Peyer's patch (tissue), 4 donors: ENCODE data around the gene PAX7. TPM values are rescaled to one million over a fixed set of nuclear protein-coding genes. Genes with fewer than 3 reads are reported as not detected.

Experiments used
- DNase-seq, 3 donors: peaks; one replicate each; pipeline ENCODE4 v3.0.0-alpha.2; 2017 to 2019
- H3K27ac ChIP-seq, 4 donors: fragments of 200-600 bp; sonication (generic); one replicate each; pipeline ENCODE4 v1.5.1; 2016 to 2019
- H3K27me3 ChIP-seq, 2 donors: fragments of 200-600 bp; sonication (generic); one replicate each; pipeline ENCODE4 v1.5.1; 2019
- H3K36me3 ChIP-seq, 3 donors: fragments of 200-600 bp; sonication (generic); one replicate each; pipeline ENCODE4 v1.5.1; 2016 to 2019
- H3K4me1 ChIP-seq, 4 donors: fragments of 200-600 bp; sonication (generic); one replicate each; pipeline ENCODE4 v1.5.1; 2016 to 2019
- H3K4me3 ChIP-seq, 4 donors: fragments of 200-600 bp; sonication (generic); 1 replicate in 3 of 4; 2 replicates in 1 of 4; pipeline ENCODE4 v1.5.1; 2016 to 2019; ENCODE audit warnings: mild to moderate bottlenecking in 1 of 4
- H3K9me3 ChIP-seq, 4 donors: fragments of 200-600 bp; sonication (generic); one replicate each; pipeline ENCODE4 v1.5.1; 2016 to 2019; ENCODE audit warnings: mild to moderate bottlenecking in 1 of 4
- CTCF ChIP-seq, 6 experiments: fragments of 450-650 bp in 4 of 6; fragments of 200-600 bp in 2 of 6; sonication (generic) in 1 of 6; IDR thresholded peaks; one replicate each; pipeline ENCODE4 v1.5.1; 2017 to 2019; ENCODE audit warnings: antibody characterized with exemption in 6 of 6, mild to moderate bottlenecking in 3 of 6, moderate library complexity in 1 of 6
- POLR2A ChIP-seq, 2 donors: fragments of 450-650 bp; IDR thresholded peaks; one replicate each; pipeline ENCODE4 v1.5.1; 2017; ENCODE audit warnings: antibody characterized with exemption in 2 of 2, mild to moderate bottlenecking in 2 of 2, moderate library complexity in 2 of 2
- total RNA-seq, 4 donors: library from RNA; depleted of rRNA; stranded (reverse); fragments of >200 nt; gene quantifications; one replicate each; pipeline ENCODE4 v1.1.0, GENCODE V29; 2016

The PAX7 gene
- total RNA-seq, 4 donors from 2014 or later = not detected

GRCh38 chr1:18726368-18726767 is 95.7 kb downstream of the PAX7 start:
- DNase-seq = no peak
- H3K27ac ChIP-seq = no peak overlapping the region
- H3K4me1 ChIP-seq = no peaks in the 10 kb centered on the region
- H3K9me3 ChIP-seq = no peaks in the 10 kb centered on the region
- H3K4me3 ChIP-seq = no peak overlapping the region
- H3K36me3 ChIP-seq = no peaks in the 10 kb centered on the region
- TF ChIP-seq CTCF (IDR thresholded peaks at IDR 0.05) (no peak), POLR2A (IDR thresholded peaks at IDR 0.05) (no peak)
- H3K27me3 ChIP-seq = no peaks in the 10 kb centered on the region

- DNase-seq = no peak
- Histone ChIP-seq H3K4me1 (no peaks in the 10 kb centered on the region), H3K27me3 (no peaks in the 10 kb centered on the region), H3K9me3 (no peaks in the 10 kb centered on the region), H3K27ac (no peak overlapping the region), H3K36me3 (no peaks in the 10 kb centered on the region), H3K4me3 (no peak overlapping the region)
- TF ChIP-seq CTCF (IDR thresholded peaks at IDR 0.05) (no peak), POLR2A (IDR thresholded peaks at IDR 0.05) (no peak)
Observed at GRCh38 chr1:18727956-18728355, 97.3 kb downstream of the PAX7 start.

GRCh38 chr1:18730321-18730720 is 99.7 kb downstream of the PAX7 start:
- H3K27me3 ChIP-seq = no peaks in the 10 kb centered on the region
- no peak for TF ChIP-seq POLR2A (IDR thresholded peaks at IDR 0.05)
- no peak for TF ChIP-seq CTCF (IDR thresholded peaks at IDR 0.05)
- no peaks in the 10 kb centered on the region for H3K9me3 ChIP-seq
- no peak overlapping the region for H3K27ac ChIP-seq
- no peaks in the 10 kb centered on the region for H3K36me3 ChIP-seq
- H3K4me1 ChIP-seq = no peaks in the 10 kb centered on the region
- no peak overlapping the region for H3K4me3 ChIP-seq
- peak in 1 of 3 donors; percentile 7 for DNase-seq

- Histone ChIP-seq H3K36me3 (no peaks in the 10 kb centered on the region), H3K9me3 (no peaks in the 10 kb centered on the region), H3K4me1 (no peaks in the 10 kb centered on the region), H3K27ac (no peak overlapping the region), H3K4me3 (no peak overlapping the region), H3K27me3 (no peaks in the 10 kb centered on the region)
- TF ChIP-seq POLR2A (IDR thresholded peaks at IDR 0.05) = no peak
- no peak for TF ChIP-seq CTCF (IDR thresholded peaks at IDR 0.05)
- peak in 1 of 3 donors; percentile 24 for DNase-seq
Observed at GRCh38 chr1:18731148-18731547, 100.5 kb downstream of the PAX7 start.

- no peak for TF ChIP-seq CTCF (IDR thresholded peaks at IDR 0.05)
- no peak for TF ChIP-seq POLR2A (IDR thresholded peaks at IDR 0.05)
- Histone ChIP-seq H3K27ac (no peak overlapping the region), H3K36me3 (no peaks in the 10 kb centered on the region), H3K4me1 (no peaks in the 10 kb centered on the region), H3K9me3 (no peaks in the 10 kb centered on the region), H3K27me3 (no peaks in the 10 kb centered on the region), H3K4me3 (no peak overlapping the region)
- no peak for DNase-seq
Observed at GRCh38 chr1:18731591-18732235, 101.1 kb downstream of the PAX7 start.

- H3K27ac ChIP-seq = no peak overlapping the region
- no peaks in the 10 kb centered on the region for H3K36me3 ChIP-seq
- no peaks in the 10 kb centered on the region for H3K4me1 ChIP-seq
- no peak overlapping the region for H3K4me3 ChIP-seq
- H3K27me3 ChIP-seq = no peaks in the 10 kb centered on the region
- no peaks in the 10 kb centered on the region for H3K9me3 ChIP-seq
- TF ChIP-seq CTCF (IDR thresholded peaks at IDR 0.05) = no peak
- TF ChIP-seq POLR2A (IDR thresholded peaks at IDR 0.05) = no peak
- DNase-seq = no peak
Observed at GRCh38 chr1:18732686-18733085, 102.0 kb downstream of the PAX7 start.
